Gastroesophageal sphincter (tissue), 3 donors: ENCODE results near the gene HAP1.

Source experiments
- POLR2A ChIP-seq, 2 donors: fragments of 450-650 bp; IDR thresholded peaks; one replicate each; pipeline ENCODE4 v1.6.1; 2017; ENCODE audit warnings: antibody characterized with exemption in 2 of 2, mild to moderate bottlenecking in 2 of 2, moderate library complexity in 1 of 2
- POLR2AphosphoS5 ChIP-seq: sonication (generic); formaldehyde crosslinking; IDR thresholded peaks from one replicate; pipeline ENCODE4 v1.6.1; 2017; ENCODE audit warnings: antibody characterized with exemption
- TF ChIP-seq, protein P1 (sequence below), 4 experiments: fragments of 200-600 bp in 2 of 4; fragments of 450-650 bp in 2 of 4; sonication (generic) in 1 of 4; IDR thresholded peaks; one replicate each; pipeline ENCODE4 v1.5.1; 2017 to 2019; ENCODE audit warnings: antibody characterized with exemption in 4 of 4, mild to moderate bottlenecking in 2 of 4, moderate library complexity in 2 of 4

GRCh38 chr17:41678411-41678906 is 56.0 kb downstream of the HAP1 start:
- TF ChIP-seq, protein P1, sequence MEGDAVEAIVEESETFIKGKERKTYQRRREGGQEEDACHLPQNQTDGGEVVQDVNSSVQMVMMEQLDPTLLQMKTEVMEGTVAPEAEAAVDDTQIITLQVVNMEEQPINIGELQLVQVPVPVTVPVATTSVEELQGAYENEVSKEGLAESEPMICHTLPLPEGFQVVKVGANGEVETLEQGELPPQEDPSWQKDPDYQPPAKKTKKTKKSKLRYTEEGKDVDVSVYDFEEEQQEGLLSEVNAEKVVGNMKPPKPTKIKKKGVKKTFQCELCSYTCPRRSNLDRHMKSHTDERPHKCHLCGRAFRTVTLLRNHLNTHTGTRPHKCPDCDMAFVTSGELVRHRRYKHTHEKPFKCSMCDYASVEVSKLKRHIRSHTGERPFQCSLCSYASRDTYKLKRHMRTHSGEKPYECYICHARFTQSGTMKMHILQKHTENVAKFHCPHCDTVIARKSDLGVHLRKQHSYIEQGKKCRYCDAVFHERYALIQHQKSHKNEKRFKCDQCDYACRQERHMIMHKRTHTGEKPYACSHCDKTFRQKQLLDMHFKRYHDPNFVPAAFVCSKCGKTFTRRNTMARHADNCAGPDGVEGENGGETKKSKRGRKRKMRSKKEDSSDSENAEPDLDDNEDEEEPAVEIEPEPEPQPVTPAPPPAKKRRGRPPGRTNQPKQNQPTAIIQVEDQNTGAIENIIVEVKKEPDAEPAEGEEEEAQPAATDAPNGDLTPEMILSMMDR (IDR thresholded peaks at IDR 0.05): no peak
- TF ChIP-seq POLR2AphosphoS5 (no peak), POLR2A (IDR thresholded peaks at IDR 0.05) (no peak)
